ENCODE results near the gene HES2. TPM values are rescaled to one million over a fixed set of nuclear protein-coding genes. Genes with fewer than 3 reads are reported as not detected.

The HES2 gene
- total RNA-seq, 4 donors from 2014 or later: 10.5 to 38.8 (median 25.4) TPM

GRCh38 chr1:6467224-6467623 lies 47.5 kb upstream of the HES2 start:
- no peak overlapping the region for H3K4me3 ChIP-seq
- TF ChIP-seq EP300 (IDR thresholded peaks at IDR 0.05; ENCODE audit: low read depth): no peak
- no peak for TF ChIP-seq POLR2A (IDR thresholded peaks at IDR 0.05)
- no peak for TF ChIP-seq POLR2AphosphoS5 (IDR thresholded peaks at IDR 0.05)
- TF ChIP-seq, protein P1, sequence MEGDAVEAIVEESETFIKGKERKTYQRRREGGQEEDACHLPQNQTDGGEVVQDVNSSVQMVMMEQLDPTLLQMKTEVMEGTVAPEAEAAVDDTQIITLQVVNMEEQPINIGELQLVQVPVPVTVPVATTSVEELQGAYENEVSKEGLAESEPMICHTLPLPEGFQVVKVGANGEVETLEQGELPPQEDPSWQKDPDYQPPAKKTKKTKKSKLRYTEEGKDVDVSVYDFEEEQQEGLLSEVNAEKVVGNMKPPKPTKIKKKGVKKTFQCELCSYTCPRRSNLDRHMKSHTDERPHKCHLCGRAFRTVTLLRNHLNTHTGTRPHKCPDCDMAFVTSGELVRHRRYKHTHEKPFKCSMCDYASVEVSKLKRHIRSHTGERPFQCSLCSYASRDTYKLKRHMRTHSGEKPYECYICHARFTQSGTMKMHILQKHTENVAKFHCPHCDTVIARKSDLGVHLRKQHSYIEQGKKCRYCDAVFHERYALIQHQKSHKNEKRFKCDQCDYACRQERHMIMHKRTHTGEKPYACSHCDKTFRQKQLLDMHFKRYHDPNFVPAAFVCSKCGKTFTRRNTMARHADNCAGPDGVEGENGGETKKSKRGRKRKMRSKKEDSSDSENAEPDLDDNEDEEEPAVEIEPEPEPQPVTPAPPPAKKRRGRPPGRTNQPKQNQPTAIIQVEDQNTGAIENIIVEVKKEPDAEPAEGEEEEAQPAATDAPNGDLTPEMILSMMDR (IDR thresholded peaks at IDR 0.05): no peak
- H3K9me3 ChIP-seq: no peaks in the 10 kb centered on the region
- H3K27ac ChIP-seq: no peak overlapping the region
- 90 to 92% methylated on average over 2 to 12 of the region's 12 CpGs for WGBS, 2 donors (ENCODE audit: low coverage in 1 of 2)
- H3K36me3 ChIP-seq: no peaks in the 10 kb centered on the region
- intact Hi-C loops (cut with DNase I; ENCODE audit: low total_unique reads): no loop called here
- no peak for DNase-seq
- in situ Hi-C loops (cut with MboI; ENCODE audit: low pct_ligation_motif_present in 1 of 4, low pct_unique_long_range_greater_than_20kb in 1 of 4, low sequenced_read_pairs in 3 of 4): no loop called here
- peaks cover 0 to 9% (median 3%) of the 10 kb centered on the region in 4 donors for H3K4me1 ChIP-seq
- peaks cover 11% of the 10 kb centered on the region for H3K27me3 ChIP-seq

DNA sequence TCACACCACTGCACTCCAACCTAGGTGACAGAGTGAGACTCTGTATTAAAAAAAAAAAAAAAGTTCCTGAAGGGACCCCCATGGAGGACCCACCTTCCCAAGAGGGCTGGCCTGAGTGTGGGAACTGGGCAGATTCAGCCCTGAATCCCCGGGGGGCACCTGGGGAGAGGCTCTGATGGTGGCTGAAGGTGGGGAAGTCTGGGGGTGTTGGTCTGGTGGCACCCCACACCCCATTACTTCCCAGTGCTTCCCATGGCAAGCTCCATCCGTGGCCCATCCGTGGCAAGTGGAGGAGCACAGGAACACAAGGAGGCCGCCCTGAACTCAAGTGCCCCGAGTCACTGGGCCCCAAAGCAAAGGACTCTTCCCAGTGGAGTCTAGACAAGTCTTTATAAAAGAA lies 47.0 kb upstream of the HES2 start:
- in situ Hi-C loops (cut with MboI; ENCODE audit: low pct_ligation_motif_present in 1 of 4, low pct_unique_long_range_greater_than_20kb in 1 of 4, low sequenced_read_pairs in 3 of 4) (no loop called here), intact Hi-C loops (cut with DNase I; ENCODE audit: low total_unique reads) (no loop called here)
- 85% methylated on average over 5 of the region's 5 CpGs; no CpG with 5 or more reads in 1 of the 2 donors for WGBS, 2 donors (ENCODE audit: low coverage in 1 of 2)
- Histone ChIP-seq H3K36me3 (no peaks in the 10 kb centered on the region), H3K4me1 (peaks cover 0 to 6% (median under 1%) of the 10 kb centered on the region in 4 donors), H3K27me3 (peaks cover 11% of the 10 kb centered on the region), H3K9me3 (no peaks in the 10 kb centered on the region), H3K27ac (no peak overlapping the region), H3K4me3 (no peak overlapping the region)
- DNase-seq: no peak
- TF ChIP-seq POLR2A (IDR thresholded peaks at IDR 0.05): no peak
- TF ChIP-seq, protein P1 (IDR thresholded peaks at IDR 0.05): no peak
- no peak for TF ChIP-seq POLR2AphosphoS5 (IDR thresholded peaks at IDR 0.05)
- no peak for TF ChIP-seq EP300 (IDR thresholded peaks at IDR 0.05; ENCODE audit: low read depth)

GRCh38 chr1:6466023-6466422 lies 46.3 kb upstream of the HES2 start, which contains the start of gene TNFRSF25:
TSS of gene TNFRSF25 (minus strand) at chr1:6466173. CDS start at chr1:6466107, 66 bp downstream.
- H3K9me3 ChIP-seq: no peaks in the 10 kb centered on the region
- in situ Hi-C loops (cut with MboI; ENCODE audit: low pct_ligation_motif_present in 1 of 4, low pct_unique_long_range_greater_than_20kb in 1 of 4, low sequenced_read_pairs in 3 of 4) (no loop called here), intact Hi-C loops (cut with DNase I; ENCODE audit: low total_unique reads) (no loop called here)
- 62% methylated on average over 31 of the region's 43 CpGs; no CpG with 5 or more reads in 1 of the 2 donors for WGBS, 2 donors (ENCODE audit: low coverage in 1 of 2)
- DNase-seq: no peak
- peak within 1 kb of the TSS in 3 of 4 donors; percentile 9 to 36 (median 34) for H3K27ac ChIP-seq
- H3K4me1 ChIP-seq: peaks cover 0 to 1% (median 0%) of the 10 kb centered on the region in 4 donors
- no peaks in the 10 kb centered on the region for H3K36me3 ChIP-seq
- H3K4me3 ChIP-seq: peak within 1 kb of the TSS in 3 of 4 donors; percentile 20 to 37 (median 23)
- TF ChIP-seq POLR2AphosphoS5 (IDR thresholded peaks at IDR 0.05) (no peak), EP300 (IDR thresholded peaks at IDR 0.05; ENCODE audit: low read depth) (no peak), POLR2A (IDR thresholded peaks at IDR 0.05) (no peak)
- TF ChIP-seq, protein P1 (IDR thresholded peaks at IDR 0.05): no peak
- H3K27me3 ChIP-seq: peaks cover 11% of the 10 kb centered on the region

- peak overlapping the region in 3 of 4 donors; percentile 20 to 37 (median 23) for H3K4me3 ChIP-seq
- H3K27me3 ChIP-seq: peaks cover 11% of the 10 kb centered on the region
- DNase-seq: no peak
- intact Hi-C loops (cut with DNase I; ENCODE audit: low total_unique reads) (no loop called here), in situ Hi-C loops (cut with MboI; ENCODE audit: low pct_ligation_motif_present in 1 of 4, low pct_unique_long_range_greater_than_20kb in 1 of 4, low sequenced_read_pairs in 3 of 4) (no loop called here)
- TF ChIP-seq EP300 (IDR thresholded peaks at IDR 0.05; ENCODE audit: low read depth) (no peak), POLR2AphosphoS5 (IDR thresholded peaks at IDR 0.05) (no peak), POLR2A (IDR thresholded peaks at IDR 0.05) (no peak)
- TF ChIP-seq, protein P1 (IDR thresholded peaks at IDR 0.05): no peak
- H3K27ac ChIP-seq: peak overlapping the region in 3 of 4 donors; percentile 9 to 36 (median 34)
- 75% methylated on average over 19 of the region's 21 CpGs; no CpG with 5 or more reads in 1 of the 2 donors for WGBS, 2 donors (ENCODE audit: low coverage in 1 of 2)
- H3K9me3 ChIP-seq: no peaks in the 10 kb centered on the region
- H3K36me3 ChIP-seq: no peaks in the 10 kb centered on the region
- no peaks in the 10 kb centered on the region for H3K4me1 ChIP-seq
Observed at GRCh38 chr1:6465461-6466005, 45.8 kb upstream of the HES2 start.

All from transverse colon (tissue), 4 donors.